NCI-H187 (cell line): ENCODE measurements around the gene SARNP.

Source experiments
- DNase-seq, 2 experiments: peaks; one replicate each; lab custom pipeline; 2025; lab: John Stamatoyannopoulos, UW

SARNP gene

GRCh38 chr12:55708695-55709233, 108.8 kb downstream of the SARNP start:
- no peak for DNase-seq

GRCh38 chr12:55707841-55708694, 109.5 kb downstream of the SARNP start, which contains the start of gene ITGA7:
Gene ITGA7 (minus strand): TSS chr12:55707904. CDS start chr12:55707682, 222 bp downstream.
- DNase-seq: peak in 1 of 2 experiments; percentile 72
